Trophoblast cell (in vitro differentiated cells and primary cell): ENCODE results near the gene DNAJB11.

Source experiments
- DNase-seq, 2 donors: peaks; one replicate each; pipeline ENCODE4 v3.0.0-alpha.2; 2016
- H2AFZ ChIP-seq: 2 replicates; pipeline ENCODE4 v1.6.1; 2013; ENCODE audit warnings: low read length, moderate library complexity, mild to moderate bottlenecking; ENCODE audit not compliant: insufficient read depth, poor library complexity
- H2AK5ac ChIP-seq: 2 replicates; pipeline ENCODE4 v1.6.1; 2013; ENCODE audit warnings: mild to moderate bottlenecking, low read length
- H2BK120ac ChIP-seq: 2 replicates; pipeline ENCODE4 v1.6.1; 2013; ENCODE audit warnings: low read length, mild to moderate bottlenecking, moderate library complexity; ENCODE audit not compliant: insufficient read depth, poor library complexity
- H2BK12ac ChIP-seq: 2 replicates; pipeline ENCODE4 v1.6.1; 2013; ENCODE audit warnings: mild to moderate bottlenecking, low read length, moderate library complexity
- H2BK5ac ChIP-seq: 2 replicates; pipeline ENCODE4 v1.6.1; 2013; ENCODE audit warnings: low read length, low read depth, moderate library complexity, mild to moderate bottlenecking; ENCODE audit not compliant: poor library complexity
- H3K14ac ChIP-seq: 2 replicates; pipeline ENCODE4 v1.6.1; 2013; ENCODE audit warnings: mild to moderate bottlenecking, low read length
- H3K18ac ChIP-seq: 2 replicates; pipeline ENCODE4 v1.6.1; 2013; ENCODE audit warnings: mild to moderate bottlenecking, low read length
- H3K23ac ChIP-seq: 2 replicates; pipeline ENCODE4 v1.6.1; 2013; ENCODE audit warnings: low read length
- H3K27ac ChIP-seq: 2 replicates; pipeline ENCODE4 v1.5.1; 2013; ENCODE audit warnings: low read depth, mild to moderate bottlenecking, inconsistent platforms, low read length, moderate library complexity
- H3K27me3 ChIP-seq: 2 replicates; pipeline ENCODE4 v1.6.1; 2013; ENCODE audit warnings: inconsistent platforms, mild to moderate bottlenecking, low read length, moderate library complexity; ENCODE audit not compliant: insufficient read depth
- H3K36me3 ChIP-seq, 2 experiments: 1 replicate in 1 of 2; 2 replicates in 1 of 2; pipeline ENCODE4 v1.6.1; 2013; ENCODE audit warnings: low read length in 2 of 2, mild to moderate bottlenecking in 2 of 2, moderate library complexity in 1 of 2; ENCODE audit not compliant: insufficient read depth in 2 of 2, control insufficient read depth in 1 of 2
- H3K4ac ChIP-seq: 2 replicates; pipeline ENCODE4 v1.6.1; 2013; ENCODE audit warnings: low read depth, mild to moderate bottlenecking, low read length, moderate library complexity
- H3K4me1 ChIP-seq, 2 experiments: 1 replicate in 1 of 2; 2 replicates in 1 of 2; pipeline ENCODE4 v1.6.1; 2013; ENCODE audit warnings: low read length in 2 of 2, mild to moderate bottlenecking in 2 of 2, moderate library complexity in 1 of 2; ENCODE audit not compliant: insufficient read depth in 2 of 2, control insufficient read depth in 1 of 2
- H3K4me2 ChIP-seq: 2 replicates; pipeline ENCODE4 v1.6.1; 2013; ENCODE audit warnings: inconsistent platforms, mild to moderate bottlenecking, low read length, moderate library complexity
- H3K4me3 ChIP-seq: 2 replicates; pipeline ENCODE4 v1.5.1; 2013; ENCODE audit warnings: mild to moderate bottlenecking, low read depth, low read length, inconsistent platforms
- H3K79me1 ChIP-seq: one replicate; pipeline ENCODE4 v1.6.1; 2013; ENCODE audit warnings: low read length
- H3K79me2 ChIP-seq: 2 replicates; pipeline ENCODE4 v1.6.1; 2013; ENCODE audit warnings: low read length, mild to moderate bottlenecking; ENCODE audit not compliant: control insufficient read depth, insufficient read depth, poor library complexity
- H3K9ac ChIP-seq: 2 replicates; pipeline ENCODE4 v1.6.1; 2013; ENCODE audit warnings: mild to moderate bottlenecking, low read length
- H3K9me3 ChIP-seq: 2 replicates; pipeline ENCODE4 v1.6.1; 2013; ENCODE audit warnings: low read depth, mild to moderate bottlenecking, control low read depth, inconsistent platforms, low read length; ENCODE audit not compliant: insufficient read depth
- H4K12ac ChIP-seq: 2 replicates; pipeline ENCODE4 v1.6.1; 2013; ENCODE audit warnings: low read depth, mild to moderate bottlenecking, low read length, moderate library complexity
- H4K8ac ChIP-seq: 2 replicates; pipeline ENCODE4 v1.6.1; 2013; ENCODE audit warnings: low read depth, mild to moderate bottlenecking, low read length, moderate library complexity
- H4K91ac ChIP-seq: one replicate; pipeline ENCODE4 v1.6.1; 2013; ENCODE audit warnings: low read depth, mild to moderate bottlenecking, low read length, moderate library complexity
- WGBS: extraction: QIAGEN DNeasy Blood & Tissue Kit; methylation state at CpG from one replicate; pipeline ENCODE4 v1.1.7; 2013; ENCODE audit warnings: missing lambda C conversion rate; ENCODE audit not compliant: insufficient read length, insufficient coverage; ENCODE audit errors: extremely low coverage; 5-methylcytosine and 5-hydroxymethylcytosine counted together

The DNAJB11 gene

GRCh38 chr3:186569779-186570095 is 783 bp upstream of the DNAJB11 start:
- Histone ChIP-seq H3K36me3 (peaks cover 2 to 4% of the 10 kb centered on the region in 2 experiments), H4K12ac (no peak overlapping the region), H3K27me3 (no peaks in the 10 kb centered on the region), H3K4me1 (peaks cover 3 to 9% of the 10 kb centered on the region in 2 experiments), H3K79me1 (peaks cover 7% of the 10 kb centered on the region), H3K14ac (no peak overlapping the region), H2AFZ (peak overlapping the region; percentile 59), H3K4me3 (peak overlapping the region; percentile 74), H3K4me2 (peak overlapping the region; percentile 95), H3K18ac (no peak overlapping the region), H2BK12ac (no peak overlapping the region), H2BK120ac (no peak overlapping the region), H3K23ac (no peak overlapping the region), H4K91ac (no peak overlapping the region), H3K79me2 (peaks cover 11% of the 10 kb centered on the region), H3K9ac (peak overlapping the region; percentile 51), H4K8ac (peak overlapping the region; percentile 43), H3K27ac (no peak overlapping the region), H2BK5ac (no peak overlapping the region), H3K9me3 (peaks cover 5% of the 10 kb centered on the region), H3K4ac (no peak overlapping the region), H2AK5ac (no peak overlapping the region)
- no CpG with 5 or more reads among the region's 7 CpGs for WGBS
- no peak for DNase-seq

- Histone ChIP-seq H4K91ac (peak overlapping the region; percentile 84), H3K9ac (peak overlapping the region; percentile 98), H3K27ac (no peak overlapping the region), H3K14ac (peak overlapping the region; percentile 69), H3K4me1 (peaks cover 3 to 9% of the 10 kb centered on the region in 2 experiments), H4K8ac (peak overlapping the region; percentile 97), H3K4me2 (peak overlapping the region; percentile 100), H3K9me3 (peaks cover 5% of the 10 kb centered on the region), H3K79me1 (peaks cover 7% of the 10 kb centered on the region), H3K79me2 (peaks cover 11% of the 10 kb centered on the region), H3K27me3 (no peaks in the 10 kb centered on the region), H2BK5ac (no peak overlapping the region), H3K36me3 (peaks cover 2 to 11% of the 10 kb centered on the region in 2 experiments), H2AK5ac (no peak overlapping the region), H3K4ac (peak overlapping the region; percentile 77), H2BK120ac (peak overlapping the region; percentile 65), H4K12ac (peak overlapping the region; percentile 76), H3K18ac (no peak overlapping the region), H3K23ac (peak overlapping the region; percentile 78), H2AFZ (peak overlapping the region; percentile 95), H3K4me3 (peak overlapping the region; percentile 99), H2BK12ac (no peak overlapping the region)
- DNase-seq: no peak
- WGBS: no CpG with 5 or more reads among the region's 21 CpGs
These were observed 572 bp downstream of the DNAJB11 start for GRCh38 chr3:186570941-186571643.

GRCh38 chr3:186571644-186572013 is 1.1 kb downstream of the DNAJB11 start:
- Histone ChIP-seq H3K9me3 (peaks cover 5% of the 10 kb centered on the region), H4K91ac (no peak overlapping the region), H3K4me1 (peaks cover 3 to 9% of the 10 kb centered on the region in 2 experiments), H3K9ac (no peak overlapping the region), H2BK5ac (no peak overlapping the region), H3K4me2 (peak overlapping the region; percentile 100), H4K12ac (no peak overlapping the region), H3K4ac (no peak overlapping the region), H3K18ac (no peak overlapping the region), H2BK120ac (no peak overlapping the region), H3K36me3 (peaks cover 2 to 14% of the 10 kb centered on the region in 2 experiments), H3K79me1 (peaks cover 7% of the 10 kb centered on the region), H3K23ac (no peak overlapping the region), H3K27ac (no peak overlapping the region), H2AFZ (no peak overlapping the region), H2AK5ac (no peak overlapping the region), H3K14ac (no peak overlapping the region), H4K8ac (no peak overlapping the region), H3K79me2 (peaks cover 11% of the 10 kb centered on the region), H3K27me3 (no peaks in the 10 kb centered on the region), H2BK12ac (no peak overlapping the region), H3K4me3 (no peak overlapping the region)
- DNase-seq: no peak
- WGBS: no CpG with 5 or more reads among the region's 2 CpGs

- H2AK5ac ChIP-seq: no peak overlapping the region
- no peak overlapping the region for H3K14ac ChIP-seq
- no peak overlapping the region for H4K8ac ChIP-seq
- H3K9me3 ChIP-seq: no peaks in the 10 kb centered on the region
- no peak overlapping the region for H3K18ac ChIP-seq
- H3K4me2 ChIP-seq: no peak overlapping the region
- no peak overlapping the region for H3K27ac ChIP-seq
- no peak for DNase-seq
- no peak overlapping the region for H4K12ac ChIP-seq
- no peak overlapping the region for H2BK12ac ChIP-seq
- H2BK120ac ChIP-seq: no peak overlapping the region
- no peak overlapping the region for H3K9ac ChIP-seq
- no peak overlapping the region for H3K4me3 ChIP-seq
- no peak overlapping the region for H4K91ac ChIP-seq
- H3K79me2 ChIP-seq: no peaks in the 10 kb centered on the region
- no peaks in the 10 kb centered on the region for H3K4me1 ChIP-seq
- H3K36me3 ChIP-seq: peaks cover 6 to 24% of the 10 kb centered on the region in 2 experiments
- no peak overlapping the region for H2BK5ac ChIP-seq
- no CpG with 5 or more reads among the region's 2 CpGs for WGBS
- no peaks in the 10 kb centered on the region for H3K79me1 ChIP-seq
- H3K27me3 ChIP-seq: no peaks in the 10 kb centered on the region
- H2AFZ ChIP-seq: no peak overlapping the region
- no peak overlapping the region for H3K23ac ChIP-seq
- H3K4ac ChIP-seq: no peak overlapping the region
These were observed 7.0 kb downstream of the DNAJB11 start for GRCh38 chr3:186577521-186577920.
